HG03135 (cell line): Measurements from ENCODE around the gene LOXHD1.

Source experiments
- ATAC-seq: cut with Tn5 transposase; IDR thresholded peaks from one replicate; pipeline ENCODE4 v1.9.1; 2021; ENCODE audit warnings: mild to moderate bottlenecking, moderate library complexity; ENCODE audit not compliant: unreplicated experiment

LOXHD1 gene

DNA sequence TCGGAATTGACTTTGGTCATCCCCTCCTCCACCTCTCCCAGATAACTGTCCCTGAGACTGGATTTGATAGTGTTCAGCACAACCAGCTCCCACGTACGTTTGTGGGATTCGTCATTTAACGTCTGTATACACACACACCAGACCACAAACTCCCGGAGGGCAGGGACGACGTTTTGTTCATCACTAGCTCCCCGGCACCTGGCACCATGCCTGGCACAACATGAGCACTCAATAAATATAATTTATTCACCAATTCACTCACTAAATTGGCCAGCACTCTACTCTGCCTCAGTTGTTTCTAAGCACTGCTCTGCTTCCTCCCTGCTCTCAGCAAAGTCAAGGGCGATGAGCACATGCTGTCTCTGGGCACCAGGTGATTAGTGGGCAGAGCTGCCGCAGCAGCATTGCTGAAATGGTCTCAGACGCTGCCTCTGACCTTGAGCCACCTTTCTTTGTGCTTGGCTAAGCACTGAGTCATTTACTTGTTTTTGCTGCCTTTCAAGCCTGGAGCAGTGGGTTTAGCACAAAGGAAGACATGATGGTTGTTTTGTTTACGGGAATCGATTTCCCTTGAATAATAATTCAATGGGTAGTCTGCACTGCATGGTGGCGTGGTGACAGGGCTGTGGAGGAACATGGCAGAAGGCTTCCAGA lies 19.3 kb upstream of the LOXHD1 start:
- no peak for ATAC-seq

DNA sequence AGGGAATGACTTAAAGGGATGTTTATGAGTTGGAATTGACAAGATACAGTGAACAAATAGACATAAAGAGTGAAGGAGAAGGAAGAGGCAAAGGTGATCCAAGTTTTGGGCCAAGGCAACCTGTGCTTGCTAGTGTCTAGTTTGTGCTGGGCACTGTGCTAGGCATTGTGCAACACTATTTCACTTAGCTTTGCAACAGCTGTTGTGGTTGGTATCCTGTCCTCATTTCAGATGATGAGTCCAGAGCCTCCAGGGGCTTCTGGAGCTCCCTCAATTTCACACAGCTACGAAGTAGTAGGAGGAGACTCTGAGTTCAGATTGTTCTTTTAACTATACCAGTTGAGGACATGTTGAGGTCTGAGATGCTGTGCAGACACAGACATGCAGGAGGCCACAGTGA lies 18.1 kb upstream of the LOXHD1 start:
- ATAC-seq = no peak

DNA sequence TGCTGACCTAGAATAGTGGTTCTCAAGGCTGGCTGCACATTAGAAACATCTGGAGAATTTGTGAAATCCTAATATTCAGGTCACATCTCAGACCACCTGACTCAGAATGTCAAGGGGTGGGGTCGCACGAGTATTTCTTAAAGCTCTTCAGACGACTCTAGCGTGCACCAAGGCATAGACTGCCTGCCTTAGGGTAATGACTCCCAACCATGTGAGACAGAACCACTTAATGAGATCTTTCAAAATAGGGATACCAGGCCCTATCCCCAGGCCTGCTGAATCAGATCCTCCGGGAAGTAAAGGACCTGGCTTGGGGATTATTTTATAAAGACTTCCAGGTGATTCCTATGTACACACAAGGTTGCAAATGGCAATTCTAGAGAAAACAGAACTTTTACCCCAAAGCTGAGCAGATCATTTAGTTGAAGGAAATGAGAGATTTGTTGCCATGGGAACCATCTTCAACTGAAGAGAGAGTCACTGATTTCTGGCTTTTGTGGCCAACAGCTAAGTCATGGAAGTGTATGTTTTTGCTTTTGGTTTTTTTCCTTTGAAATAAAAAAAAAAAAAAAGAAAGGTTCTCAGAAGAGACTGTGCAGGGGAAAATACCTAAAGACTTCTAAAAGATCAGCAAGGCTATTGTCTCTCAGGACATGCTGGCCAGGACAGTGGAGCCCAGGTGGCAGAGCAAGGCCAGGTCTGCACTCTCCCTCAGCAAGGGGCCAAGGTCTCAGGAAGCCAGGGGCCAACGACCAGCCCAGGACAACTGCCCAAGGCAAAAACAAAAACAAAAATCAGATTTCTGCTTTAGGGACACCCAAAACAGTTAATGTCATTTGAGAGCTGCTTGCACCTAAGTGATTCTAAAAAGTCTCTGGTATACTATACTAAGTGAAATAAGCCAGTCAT lies 15.3 kb upstream of the LOXHD1 start:
- ATAC-seq = no peak

DNA sequence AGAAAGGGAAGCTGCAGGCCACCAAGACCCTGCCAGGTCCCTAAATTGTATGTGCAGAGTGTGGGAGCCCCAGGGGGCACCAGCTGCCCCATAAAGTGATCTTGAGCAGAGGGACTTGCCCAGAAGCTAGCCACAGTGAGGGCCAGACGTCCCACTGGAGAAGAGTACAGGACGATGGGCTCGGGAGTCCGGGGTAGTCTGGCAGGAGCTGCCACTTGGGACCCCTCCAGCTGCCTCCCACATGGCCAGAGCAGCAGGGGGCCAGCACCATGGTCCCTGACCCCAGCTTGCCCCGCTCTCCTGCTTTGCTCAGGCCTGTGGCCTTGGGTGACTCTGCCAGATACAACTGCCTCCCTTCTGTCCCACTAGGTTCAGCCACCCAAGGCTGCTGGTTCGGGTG lies 11.7 kb upstream of the LOXHD1 start:
- ATAC-seq = no peak

DNA sequence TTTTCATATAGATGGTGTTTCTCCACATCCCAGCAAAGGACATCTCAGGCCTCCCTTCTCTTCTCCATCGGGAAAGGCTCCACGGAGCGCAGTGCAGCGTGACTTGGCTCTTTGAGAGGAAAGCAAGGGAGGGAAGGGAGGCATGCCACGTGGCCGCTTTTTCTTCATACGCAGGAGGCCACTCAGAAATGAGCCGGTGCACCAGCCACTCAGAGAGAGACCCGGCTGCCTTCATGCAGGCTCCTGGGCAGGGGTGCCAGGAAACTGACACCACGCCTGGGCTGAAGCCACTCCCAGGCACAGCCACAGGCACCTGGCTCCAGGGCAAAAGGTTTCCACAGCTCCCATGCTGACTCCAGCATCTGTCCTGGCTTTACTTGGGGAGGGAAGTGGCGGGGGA lies 11.1 kb upstream of the LOXHD1 start:
- no peak for ATAC-seq

DNA sequence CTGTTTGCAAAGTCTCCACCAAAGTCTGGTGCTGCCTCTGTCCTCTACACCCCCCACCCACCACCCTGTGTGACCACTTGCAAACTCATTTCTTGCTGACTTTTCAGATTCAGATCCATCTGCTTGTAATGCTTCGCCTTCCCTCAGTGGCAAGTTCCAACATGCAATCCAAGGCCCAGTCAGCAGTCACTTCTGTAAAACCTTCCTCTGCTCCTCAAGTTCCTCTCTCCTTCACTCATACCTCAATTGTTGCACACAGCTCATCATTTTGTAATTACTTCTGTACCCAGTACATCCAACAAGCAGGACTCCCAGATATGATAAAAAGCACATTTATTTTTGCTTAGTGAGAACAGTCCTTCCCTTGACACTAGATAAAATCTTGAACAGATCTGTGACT lies 6.5 kb upstream of the LOXHD1 start:
- no peak for ATAC-seq

DNA sequence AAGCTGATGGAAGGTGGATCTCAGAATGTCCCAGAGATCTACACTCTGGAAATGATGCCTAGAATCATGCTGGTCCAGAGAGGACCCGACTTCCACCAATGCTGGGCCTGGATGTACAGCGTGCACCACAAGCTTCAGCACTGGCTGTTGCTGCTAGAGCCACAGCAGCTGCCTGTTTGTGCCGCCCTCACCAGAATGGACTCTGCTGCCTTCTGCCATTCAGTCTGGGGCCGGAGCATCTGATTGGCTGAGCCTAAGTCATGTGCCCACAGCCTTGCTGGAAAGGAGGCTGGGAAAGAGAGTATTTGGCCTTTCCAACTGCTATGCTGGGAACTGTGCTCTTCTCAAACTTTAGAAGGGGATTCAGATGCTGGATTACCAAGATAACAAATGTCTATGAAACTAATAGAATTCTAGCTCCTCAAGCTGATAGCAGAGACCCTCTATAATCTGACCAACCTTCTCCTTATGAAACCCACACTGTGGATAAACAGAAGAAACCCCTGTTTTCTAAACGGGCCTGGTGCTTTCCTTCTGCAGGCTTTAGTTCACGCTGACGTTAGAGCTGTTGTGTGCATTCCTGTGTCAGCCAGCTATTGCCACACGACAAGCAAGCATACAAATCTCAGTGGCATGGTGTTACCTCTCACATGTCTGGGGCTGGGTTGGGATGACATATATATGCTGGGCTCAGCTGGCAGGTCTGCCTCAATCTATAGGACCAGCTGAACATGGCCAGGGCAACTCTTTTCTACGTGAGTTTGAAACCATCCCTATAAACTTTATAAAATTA lies 4.1 kb upstream of the LOXHD1 start:
- ATAC-seq = no peak

DNA sequence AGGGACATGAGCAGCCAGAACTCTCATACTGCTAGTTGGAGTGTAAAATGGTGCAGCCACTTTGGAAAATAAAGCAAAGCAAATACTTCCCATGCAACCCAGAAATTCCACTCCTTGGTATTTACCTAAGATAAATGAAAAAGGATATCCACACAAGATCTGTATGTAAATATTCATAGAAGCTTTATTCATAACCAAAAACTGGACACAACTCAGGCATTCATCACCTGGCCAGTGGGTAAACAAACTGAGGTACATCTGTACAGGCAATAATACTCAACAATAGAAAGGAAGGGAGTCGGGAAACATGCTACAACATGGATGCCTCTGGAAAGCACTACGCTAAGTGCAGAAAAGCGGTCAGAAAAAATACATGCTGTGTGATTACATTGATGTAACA lies 2.5 kb upstream of the LOXHD1 start:
- no peak for ATAC-seq

DNA sequence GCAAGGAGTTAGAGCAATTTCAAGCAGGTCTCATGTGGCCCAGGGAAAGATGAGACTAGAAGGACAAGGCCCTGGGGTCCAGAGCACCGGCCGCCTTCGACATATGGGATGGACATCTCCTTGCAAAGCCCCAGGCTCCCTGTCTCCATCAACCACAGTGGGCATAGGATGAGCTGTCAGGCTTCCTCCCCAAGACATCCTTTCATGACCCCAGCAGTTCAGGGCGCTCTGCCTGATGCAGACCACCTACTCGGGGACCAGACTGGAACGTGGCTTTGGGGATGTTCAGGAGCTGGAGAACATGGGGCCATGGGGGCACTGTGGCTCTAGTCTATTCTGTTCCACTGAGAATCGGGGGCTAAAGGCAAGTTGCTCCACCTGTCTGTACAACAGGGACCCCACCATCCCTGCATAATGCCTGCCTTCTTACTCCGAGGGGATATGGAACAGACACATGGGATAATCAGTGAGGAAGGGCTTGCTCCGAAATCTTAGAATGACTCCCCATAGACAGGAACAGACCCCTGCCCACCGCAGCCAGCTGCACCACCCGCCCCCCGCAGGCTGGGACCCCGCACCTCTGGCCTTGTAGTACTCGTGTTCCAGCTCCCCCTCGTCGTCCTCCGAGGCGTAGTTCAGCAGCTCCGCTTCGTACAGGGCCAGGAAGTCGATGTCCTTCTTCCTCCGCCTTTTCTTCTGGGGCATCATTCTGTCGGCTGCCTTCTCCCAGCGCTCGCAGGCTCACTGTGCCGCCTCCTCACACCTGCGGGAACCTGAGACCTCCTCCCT lies 500 bp downstream of the LOXHD1 start:
- ATAC-seq = no peak

DNA sequence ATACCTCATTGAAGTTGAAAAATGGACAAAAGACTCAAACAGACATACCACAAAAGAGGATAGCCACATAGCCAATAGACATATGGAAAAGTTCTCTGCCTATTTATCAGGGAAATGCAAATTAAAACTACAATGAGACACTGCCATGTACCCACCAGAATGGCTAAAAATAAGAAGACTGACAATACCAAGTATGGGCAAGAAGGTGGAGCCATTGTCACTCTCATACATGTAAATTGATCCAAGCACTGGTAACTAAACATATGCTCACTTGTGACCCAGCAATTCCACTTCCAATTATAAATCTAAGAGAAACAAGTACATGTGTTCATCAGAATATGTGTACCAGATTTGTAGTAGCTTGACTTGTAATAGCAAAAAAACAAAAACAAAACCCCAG lies 4.6 kb downstream of the LOXHD1 start:
- no peak for ATAC-seq

DNA sequence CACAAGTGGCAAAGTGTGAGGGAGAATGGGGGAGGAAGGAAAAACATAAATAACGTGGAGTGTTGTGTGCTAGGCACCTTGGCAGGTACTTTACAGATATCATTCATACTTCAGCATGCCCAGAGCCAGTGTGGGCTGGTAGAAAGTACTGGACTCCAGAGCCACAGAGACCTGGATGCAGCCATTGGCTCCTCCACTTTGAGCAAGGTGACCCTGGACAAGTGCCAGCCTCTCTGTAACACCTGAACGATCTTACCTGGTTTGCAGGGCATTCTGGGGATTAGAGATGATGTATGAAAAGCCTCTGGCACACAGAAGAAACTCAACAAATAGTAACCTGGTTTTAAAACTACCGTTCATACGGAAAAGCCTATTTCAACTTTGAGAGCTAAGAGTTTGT lies 6.3 kb downstream of the LOXHD1 start:
- no peak for ATAC-seq

DNA sequence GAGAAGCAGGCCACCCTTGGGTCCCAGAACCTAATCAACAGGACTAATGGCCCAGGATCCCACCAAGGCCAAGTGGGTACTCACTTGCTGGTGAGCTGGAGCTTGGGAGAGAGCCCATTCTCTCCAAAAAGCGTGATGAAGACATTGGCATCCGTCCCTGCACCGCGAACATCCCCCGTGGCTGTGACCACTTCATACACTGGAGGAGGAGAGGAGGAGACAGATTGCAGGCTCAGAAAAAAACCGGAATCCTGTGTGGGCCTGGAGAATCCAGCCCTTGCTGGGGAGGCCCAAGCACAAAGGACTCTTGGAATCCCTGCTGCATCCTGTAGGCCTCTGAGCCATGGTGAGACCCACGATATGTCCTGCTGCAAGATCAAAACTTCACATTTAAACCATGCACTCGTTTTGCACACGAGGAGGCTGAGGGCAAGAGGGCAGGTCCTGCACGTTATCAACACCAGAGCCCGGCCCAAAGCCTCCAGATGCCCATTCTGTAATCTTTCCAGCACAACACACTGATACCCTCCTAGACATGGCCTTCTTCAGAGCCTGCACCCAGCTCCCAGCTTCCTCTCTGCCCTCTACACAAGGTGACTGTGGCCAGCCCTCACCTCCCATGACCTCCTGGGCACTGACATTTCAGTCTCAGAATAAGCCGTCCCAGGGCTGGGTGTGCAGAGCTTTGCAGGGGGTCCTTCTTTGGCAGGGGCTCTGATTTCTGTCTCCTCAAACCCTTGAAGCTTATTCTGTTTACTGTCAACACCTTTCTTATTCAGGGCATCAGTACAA lies 7.8 kb downstream of the LOXHD1 start:
- no peak for ATAC-seq

DNA sequence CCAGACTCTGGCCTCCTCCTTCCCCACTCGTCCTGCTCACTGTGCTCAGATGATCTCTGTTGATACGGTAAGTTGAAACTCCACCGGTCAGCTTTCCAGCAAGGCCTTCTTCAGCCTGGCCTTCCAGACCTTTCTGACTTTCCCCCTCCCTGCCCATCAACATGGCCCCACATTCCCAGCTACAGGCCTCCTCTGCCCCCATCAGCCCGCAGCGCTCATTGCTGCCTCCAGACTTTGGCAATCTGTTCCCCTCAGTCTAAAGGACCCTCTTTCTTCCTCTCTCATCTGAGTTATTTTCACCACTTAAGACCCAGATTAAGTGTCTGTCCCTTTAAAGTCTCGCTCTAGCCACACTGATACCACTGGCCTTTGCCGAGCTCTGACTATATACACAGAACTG lies 10.6 kb downstream of the LOXHD1 start:
- ATAC-seq = no peak

DNA sequence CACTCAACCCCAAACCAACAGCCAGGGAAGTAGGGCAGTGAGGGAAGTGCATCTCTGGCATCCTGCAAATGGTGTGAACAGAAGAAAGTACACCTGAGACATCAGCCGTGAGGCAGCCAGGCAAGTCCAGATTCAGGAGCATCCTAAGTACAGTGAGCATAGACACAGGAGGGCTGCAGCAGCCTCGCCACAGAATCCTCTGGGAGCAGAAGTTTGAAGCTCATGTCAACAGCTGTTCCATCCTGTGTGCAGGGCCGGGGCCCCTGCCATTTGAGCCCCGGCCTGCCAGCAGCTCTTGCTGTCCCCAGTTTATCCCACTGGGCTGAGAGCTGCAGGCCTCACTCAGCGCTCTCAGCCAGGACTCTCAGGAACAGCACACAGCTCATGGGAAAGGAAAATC lies 14.5 kb downstream of the LOXHD1 start:
- no peak for ATAC-seq

DNA sequence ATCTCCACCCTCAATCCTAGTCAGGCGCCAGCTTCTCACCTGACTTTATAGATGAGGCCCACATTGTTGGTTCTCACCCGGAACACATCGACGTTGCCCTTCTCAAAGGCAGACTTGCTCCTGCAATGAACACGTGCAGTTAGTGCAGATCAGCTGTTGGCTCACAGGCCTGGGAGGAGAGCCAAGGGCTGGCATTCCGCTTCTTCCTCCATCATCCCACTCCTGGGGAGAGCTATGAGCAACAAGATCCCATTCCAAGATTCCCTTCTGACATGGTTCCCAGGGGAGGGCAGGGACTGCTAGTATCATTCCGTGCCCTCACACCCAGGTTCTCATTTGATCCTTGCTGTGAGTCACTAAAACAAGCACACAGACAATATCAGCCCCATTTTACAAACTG lies 15.1 kb downstream of the LOXHD1 start:
- no peak for ATAC-seq

DNA sequence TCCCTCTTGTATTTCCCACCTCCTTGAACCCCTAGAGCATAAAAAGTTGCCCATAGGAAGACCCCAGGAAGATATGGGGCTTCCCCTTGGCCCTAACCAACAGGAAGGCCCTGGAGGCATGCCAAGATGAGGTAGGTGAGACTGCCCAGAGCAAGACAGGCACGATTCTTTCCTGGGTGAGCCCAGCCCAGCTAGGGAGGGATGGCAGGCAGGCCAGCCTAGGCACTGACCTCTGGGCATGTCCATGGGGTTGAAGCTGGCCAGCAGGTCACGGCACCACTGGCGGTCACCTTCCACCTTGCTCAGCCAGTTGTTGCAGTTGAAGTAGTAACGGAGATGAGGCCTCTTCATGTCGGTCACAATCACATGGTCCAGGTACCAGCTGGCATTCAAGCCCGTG lies 17.6 kb downstream of the LOXHD1 start:
- ATAC-seq = no peak

DNA sequence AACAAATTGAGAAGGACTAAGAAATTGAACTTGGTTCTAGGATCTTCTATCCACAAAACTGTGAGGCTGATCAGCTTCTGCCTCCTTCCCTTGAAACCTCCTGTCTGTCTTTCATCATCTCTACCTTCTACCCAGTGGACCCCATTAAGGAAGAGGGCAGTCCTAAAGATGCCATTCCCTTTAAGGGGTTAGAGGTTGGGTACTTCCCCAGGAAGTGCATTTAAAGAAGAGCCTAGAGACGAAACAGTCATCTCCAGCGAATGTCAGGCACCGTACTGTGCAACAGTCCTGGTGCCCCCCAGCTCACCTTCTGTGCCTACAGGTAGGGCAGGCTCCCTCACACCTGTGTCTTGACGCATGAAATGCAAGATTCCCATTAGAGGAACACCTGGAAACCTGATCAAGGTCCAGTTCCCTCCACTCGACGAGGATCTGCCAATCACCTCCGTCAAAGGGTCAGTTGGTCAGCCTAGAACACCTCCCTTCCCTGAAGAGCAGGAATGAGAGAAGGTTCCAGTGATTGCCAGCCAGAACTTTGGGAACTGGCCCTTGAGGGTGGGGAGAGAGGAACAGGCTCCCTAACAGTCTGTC lies 20.9 kb downstream of the LOXHD1 start:
- ATAC-seq = no peak

DNA sequence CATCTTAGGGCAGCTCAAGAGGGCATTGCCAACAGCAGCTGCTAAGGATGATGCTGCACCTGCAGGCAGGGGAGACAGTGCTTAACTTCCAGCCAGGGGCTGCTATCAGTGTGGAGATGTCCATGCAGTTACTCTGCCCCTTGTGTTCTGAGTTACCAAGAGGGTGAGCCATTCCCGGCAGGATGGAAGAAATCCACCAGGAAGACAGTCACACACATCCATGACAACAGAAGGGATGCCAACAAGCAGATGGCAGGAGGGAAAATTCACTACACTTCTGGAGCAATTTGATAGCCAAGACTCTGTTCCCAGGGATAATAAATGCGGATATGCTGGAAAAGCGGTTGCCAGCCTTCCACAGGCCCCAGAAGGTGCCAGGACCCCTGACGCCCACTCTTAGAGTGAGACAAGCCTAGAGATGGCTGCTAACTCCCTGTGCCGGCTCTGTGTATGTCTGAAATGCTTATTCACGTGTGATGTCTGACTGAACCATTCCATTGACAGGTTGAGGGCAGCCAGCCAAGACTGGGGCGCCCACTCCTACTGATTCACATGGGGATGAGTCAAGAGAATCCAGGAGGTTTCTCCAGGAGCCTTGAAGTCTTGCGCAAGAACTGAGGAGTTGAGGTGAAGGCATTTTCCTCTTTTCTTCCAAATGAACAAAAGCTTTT lies 24.5 kb downstream of the LOXHD1 start:
- no peak for ATAC-seq

DNA sequence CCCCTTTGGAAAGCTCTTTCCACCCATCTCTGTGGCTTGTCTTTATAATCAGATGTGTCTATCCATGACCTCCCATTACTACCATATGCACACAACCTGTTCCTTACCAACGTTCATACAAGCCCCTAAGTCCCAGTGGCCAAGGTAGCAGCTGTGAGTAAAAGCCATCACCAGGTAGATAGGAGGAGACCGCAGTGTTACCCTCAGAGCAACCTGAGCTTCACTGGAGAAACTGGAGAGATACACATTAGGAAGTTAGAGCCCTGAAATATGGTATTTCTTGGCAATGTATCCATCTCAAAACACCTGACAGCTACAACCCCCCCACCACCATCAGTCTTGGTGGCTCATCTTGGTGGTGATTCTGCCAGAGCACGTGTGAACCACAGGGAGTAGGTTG lies 26.0 kb downstream of the LOXHD1 start:
- ATAC-seq = no peak
